Fibroblast of lung (primary cell): ENCODE data around the gene AP3S2.

Experiments used
- EZH2 ChIP-seq: IDR thresholded peaks from 2 replicates; pipeline ENCODE4 v1.5.1; 2012; ENCODE audit warnings: low read length, control low read depth, mild to moderate bottlenecking; ENCODE audit errors: missing control alignments
- TF ChIP-seq, protein P1 (sequence below), 2 donors: IDR thresholded peaks in 1 of 2; conservative IDR thresholded peaks in 1 of 2; 1 replicate in 1 of 2; 2 replicates in 1 of 2; pipeline ENCODE4 v1.5.1; 2011 to 2012; ENCODE audit warnings: low read length in 2 of 2, control low read depth in 1 of 2, inconsistent platforms in 1 of 2, low read depth in 1 of 2, mild to moderate bottlenecking in 1 of 2

DNA sequence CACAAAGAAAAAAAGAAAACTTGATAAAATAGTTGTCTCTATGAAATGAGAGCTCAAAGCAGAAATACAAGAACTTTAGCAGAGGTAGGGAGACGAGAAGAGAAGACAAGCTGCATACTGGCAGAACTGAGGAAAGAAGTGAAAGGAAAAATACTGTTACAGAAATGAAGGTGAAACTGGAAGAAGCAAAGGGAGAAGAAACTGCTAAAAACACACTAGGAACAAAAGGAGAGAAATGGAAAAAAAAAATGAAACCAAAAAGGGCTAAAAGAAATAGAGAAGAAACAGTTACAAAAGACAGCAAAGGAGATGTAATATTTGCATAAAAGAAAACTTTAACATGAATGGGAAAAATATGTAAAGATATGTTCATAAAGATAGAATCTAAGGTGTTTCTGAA lies 51.8 kb downstream of the AP3S2 start:
- TF ChIP-seq, protein P1, sequence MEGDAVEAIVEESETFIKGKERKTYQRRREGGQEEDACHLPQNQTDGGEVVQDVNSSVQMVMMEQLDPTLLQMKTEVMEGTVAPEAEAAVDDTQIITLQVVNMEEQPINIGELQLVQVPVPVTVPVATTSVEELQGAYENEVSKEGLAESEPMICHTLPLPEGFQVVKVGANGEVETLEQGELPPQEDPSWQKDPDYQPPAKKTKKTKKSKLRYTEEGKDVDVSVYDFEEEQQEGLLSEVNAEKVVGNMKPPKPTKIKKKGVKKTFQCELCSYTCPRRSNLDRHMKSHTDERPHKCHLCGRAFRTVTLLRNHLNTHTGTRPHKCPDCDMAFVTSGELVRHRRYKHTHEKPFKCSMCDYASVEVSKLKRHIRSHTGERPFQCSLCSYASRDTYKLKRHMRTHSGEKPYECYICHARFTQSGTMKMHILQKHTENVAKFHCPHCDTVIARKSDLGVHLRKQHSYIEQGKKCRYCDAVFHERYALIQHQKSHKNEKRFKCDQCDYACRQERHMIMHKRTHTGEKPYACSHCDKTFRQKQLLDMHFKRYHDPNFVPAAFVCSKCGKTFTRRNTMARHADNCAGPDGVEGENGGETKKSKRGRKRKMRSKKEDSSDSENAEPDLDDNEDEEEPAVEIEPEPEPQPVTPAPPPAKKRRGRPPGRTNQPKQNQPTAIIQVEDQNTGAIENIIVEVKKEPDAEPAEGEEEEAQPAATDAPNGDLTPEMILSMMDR (conservative IDR thresholded peaks at IDR 0.05 in 1 of 2, IDR thresholded peaks at IDR 0.05 in 1 of 2; ENCODE audit: low read depth in 1 of 2, low read length in 2 of 2) = no peak
- TF ChIP-seq EZH2 = no peak
